Astrocyte (in vitro differentiated cells and primary cell): ENCODE measurements around the gene PAOX. TPM values are rescaled to one million over a fixed set of nuclear protein-coding genes. Genes with fewer than 3 reads are reported as not detected.

Source experiments
- DNase-seq: peaks from one replicate; pipeline ENCODE4 v3.0.0-alpha.2; 2010; ENCODE audit warnings: low read depth
- FAIRE-seq: peaks from 2 replicates; lab custom pipeline; 2011; peaks lifted over from hg19 to GRCh38; lab: Jason Lieb, UNC
- H2AFZ ChIP-seq: 2 replicates; pipeline ENCODE4 v1.6.0; 2012; ENCODE audit warnings: low read depth, low read length, inconsistent platforms
- H3K27ac ChIP-seq: 2 replicates; pipeline ENCODE4 v1.5.1; 2011; ENCODE audit warnings: low read depth, low read length, inconsistent platforms
- H3K27me3 ChIP-seq: 2 replicates; pipeline ENCODE4 v1.6.0; 2011; ENCODE audit warnings: low read length, inconsistent platforms; ENCODE audit not compliant: insufficient read depth
- H3K36me3 ChIP-seq: 2 replicates; pipeline ENCODE4 v1.5.1; 2011; ENCODE audit warnings: low read length, inconsistent platforms; ENCODE audit not compliant: insufficient read depth
- H3K4me1 ChIP-seq: 2 replicates; pipeline ENCODE4 v1.5.1; 2011; ENCODE audit warnings: low read length, inconsistent platforms; ENCODE audit not compliant: insufficient read depth
- H3K4me2 ChIP-seq: 2 replicates; pipeline ENCODE4 v1.6.0; 2012; ENCODE audit warnings: low read length, inconsistent platforms
- H3K4me3 ChIP-seq: 2 replicates; pipeline ENCODE4 v1.5.1; 2011; ENCODE audit warnings: low read depth, mild to moderate bottlenecking, low read length, inconsistent platforms; ENCODE audit not compliant: insufficient read depth
- H3K79me2 ChIP-seq: 2 replicates; pipeline ENCODE4 v1.6.0; 2012; ENCODE audit warnings: mild to moderate bottlenecking, low read length, inconsistent platforms; ENCODE audit not compliant: insufficient read depth
- H3K9ac ChIP-seq: 2 replicates; pipeline ENCODE4 v1.6.0; 2012; ENCODE audit warnings: mild to moderate bottlenecking, low read length, inconsistent platforms
- H3K9me3 ChIP-seq: 2 replicates; pipeline ENCODE4 v1.5.1; 2012; ENCODE audit warnings: low read depth, mild to moderate bottlenecking, low read length, inconsistent platforms; ENCODE audit not compliant: insufficient read depth
- H4K20me1 ChIP-seq: 2 replicates; pipeline ENCODE4 v1.6.0; 2012; ENCODE audit warnings: low read length, inconsistent platforms; ENCODE audit not compliant: insufficient read depth
- H3K27ac Mint-ChIP-seq: one replicate; pipeline ENCODE4 v1.8.0; 2021; ENCODE audit warnings: mild to moderate bottlenecking, mixed read lengths; ENCODE audit not compliant: unreplicated experiment
- H3K27me3 Mint-ChIP-seq: one replicate; pipeline ENCODE4 v1.8.0; 2021; ENCODE audit warnings: low read depth, mixed read lengths; ENCODE audit not compliant: unreplicated experiment
- H3K36me3 Mint-ChIP-seq: one replicate; pipeline ENCODE4 v1.8.0; 2021; ENCODE audit warnings: low read depth, mixed read lengths; ENCODE audit not compliant: unreplicated experiment
- H3K4me1 Mint-ChIP-seq: one replicate; pipeline ENCODE4 v1.8.0; 2021; ENCODE audit warnings: low read depth, mixed read lengths; ENCODE audit not compliant: unreplicated experiment
- H3K4me3 Mint-ChIP-seq: one replicate; pipeline ENCODE4 v1.8.0; 2021; ENCODE audit warnings: mild to moderate bottlenecking, moderate library complexity, mixed read lengths; ENCODE audit not compliant: unreplicated experiment
- H3K9me3 Mint-ChIP-seq: one replicate; pipeline ENCODE4 v1.8.0; 2021; ENCODE audit warnings: mild to moderate bottlenecking, mixed read lengths; ENCODE audit not compliant: unreplicated experiment
- CTCF ChIP-seq: IDR thresholded peaks from 2 replicates; pipeline ENCODE4 v1.5.1; 2011; ENCODE audit warnings: low read depth, mild to moderate bottlenecking, inconsistent platforms, low read length, moderate library complexity; ENCODE audit not compliant: insufficient read depth
- EZH2 ChIP-seq: IDR thresholded peaks from 2 replicates; pipeline ENCODE4 v1.6.1; 2012; ENCODE audit warnings: mild to moderate bottlenecking, low read length, inconsistent platforms; ENCODE audit not compliant: insufficient read depth
- total RNA-seq: library from RNA; stranded (reverse); gene quantifications from 2 replicates; pipeline ENCODE4 v1.2.1, GENCODE V29; 2021

The PAOX gene
- total RNA-seq, 1 donor from 2014 or later = 7.9 TPM

- peaks cover 1% of the 10 kb centered on the region for H3K27me3 Mint-ChIP-seq
- H3K9me3 ChIP-seq = no peaks in the 10 kb centered on the region
- H3K4me3 ChIP-seq = no peak overlapping the region
- no peak overlapping the region for H3K4me2 ChIP-seq
- H3K27ac ChIP-seq = no peak overlapping the region
- H4K20me1 ChIP-seq = peaks cover 43% of the 10 kb centered on the region
- DNase-seq = no peak
- H3K79me2 ChIP-seq = no peaks in the 10 kb centered on the region
- H3K27me3 ChIP-seq = no peaks in the 10 kb centered on the region
- H3K4me3 Mint-ChIP-seq = no peak overlapping the region
- H3K9ac ChIP-seq = no peak overlapping the region
- no peaks in the 10 kb centered on the region for H3K4me1 Mint-ChIP-seq
- H3K9me3 Mint-ChIP-seq = peaks cover 3% of the 10 kb centered on the region
- no peak overlapping the region for H3K27ac Mint-ChIP-seq
- H2AFZ ChIP-seq = no peak overlapping the region
- TF ChIP-seq CTCF (no peak), EZH2 (no peak)
- H3K4me1 ChIP-seq = no peaks in the 10 kb centered on the region
- no peaks in the 10 kb centered on the region for H3K36me3 ChIP-seq
- no peak for FAIRE-seq
- H3K36me3 Mint-ChIP-seq = peaks cover 12% of the 10 kb centered on the region
Observed at GRCh38 chr10:133421336-133422222, 42.5 kb downstream of the PAOX start.

GRCh38 chr10:133422223-133422806 is 43.3 kb downstream of the PAOX start:
- Histone ChIP-seq H3K27me3 (no peaks in the 10 kb centered on the region), H4K20me1 (peaks cover 43% of the 10 kb centered on the region), H3K4me2 (no peak overlapping the region), H3K4me3 (no peak overlapping the region), H3K36me3 (no peaks in the 10 kb centered on the region), H3K27ac (no peak overlapping the region), H3K79me2 (no peaks in the 10 kb centered on the region), H3K9ac (no peak overlapping the region), H2AFZ (no peak overlapping the region), H3K4me1 (no peaks in the 10 kb centered on the region), H3K9me3 (no peaks in the 10 kb centered on the region)
- Mint-ChIP-seq H3K9me3 (peaks cover 3% of the 10 kb centered on the region), H3K36me3 (peaks cover 12% of the 10 kb centered on the region), H3K27me3 (peaks cover 2% of the 10 kb centered on the region), H3K4me3 (no peak overlapping the region), H3K27ac (peak overlapping the region; percentile 18), H3K4me1 (no peaks in the 10 kb centered on the region)
- FAIRE-seq (no peak), DNase-seq (no peak)
- TF ChIP-seq EZH2 (no peak), CTCF (no peak)
